Body of pancreas (tissue), 4 donors: ENCODE results near the gene PRSS2.

Source experiments
- POLR2A ChIP-seq, 3 donors: fragments of 450-650 bp; IDR thresholded peaks; one replicate each; pipeline ENCODE4 v1.6.1; 2016; ENCODE audit warnings: antibody characterized with exemption in 3 of 3, mild to moderate bottlenecking in 2 of 3
- TF ChIP-seq, protein P1 (sequence below), 7 experiments: fragments of 450-650 bp in 4 of 7; fragments of 200-600 bp in 3 of 7; sonication (generic) in 3 of 7; IDR thresholded peaks; one replicate each; pipeline ENCODE4 v1.5.1; 2016 to 2019; ENCODE audit warnings: antibody characterized with exemption in 7 of 7

DNA sequence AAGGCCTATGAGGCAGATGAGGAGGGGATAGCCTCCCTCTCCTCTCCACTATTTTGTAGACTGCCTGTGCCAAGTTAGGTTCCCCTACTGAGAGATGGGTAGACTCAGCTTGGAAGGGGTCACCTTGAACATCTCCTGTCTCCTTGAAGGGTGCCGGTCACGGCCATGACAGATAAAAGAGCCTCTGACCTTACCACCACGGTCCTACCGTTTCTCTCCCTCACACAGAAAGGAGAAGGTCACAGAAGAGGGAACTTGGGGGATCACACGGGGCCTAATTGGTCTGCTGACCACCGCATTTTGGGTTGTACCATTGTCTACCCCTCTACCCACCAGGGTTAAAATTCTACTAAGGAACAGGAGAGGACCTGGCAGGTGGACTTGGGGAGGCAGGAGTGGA, 17.0 kb downstream of the PRSS2 start:
- TF ChIP-seq, protein P1, sequence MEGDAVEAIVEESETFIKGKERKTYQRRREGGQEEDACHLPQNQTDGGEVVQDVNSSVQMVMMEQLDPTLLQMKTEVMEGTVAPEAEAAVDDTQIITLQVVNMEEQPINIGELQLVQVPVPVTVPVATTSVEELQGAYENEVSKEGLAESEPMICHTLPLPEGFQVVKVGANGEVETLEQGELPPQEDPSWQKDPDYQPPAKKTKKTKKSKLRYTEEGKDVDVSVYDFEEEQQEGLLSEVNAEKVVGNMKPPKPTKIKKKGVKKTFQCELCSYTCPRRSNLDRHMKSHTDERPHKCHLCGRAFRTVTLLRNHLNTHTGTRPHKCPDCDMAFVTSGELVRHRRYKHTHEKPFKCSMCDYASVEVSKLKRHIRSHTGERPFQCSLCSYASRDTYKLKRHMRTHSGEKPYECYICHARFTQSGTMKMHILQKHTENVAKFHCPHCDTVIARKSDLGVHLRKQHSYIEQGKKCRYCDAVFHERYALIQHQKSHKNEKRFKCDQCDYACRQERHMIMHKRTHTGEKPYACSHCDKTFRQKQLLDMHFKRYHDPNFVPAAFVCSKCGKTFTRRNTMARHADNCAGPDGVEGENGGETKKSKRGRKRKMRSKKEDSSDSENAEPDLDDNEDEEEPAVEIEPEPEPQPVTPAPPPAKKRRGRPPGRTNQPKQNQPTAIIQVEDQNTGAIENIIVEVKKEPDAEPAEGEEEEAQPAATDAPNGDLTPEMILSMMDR (IDR thresholded peaks at IDR 0.05) = no peak
- TF ChIP-seq POLR2A (IDR thresholded peaks at IDR 0.05) = no peak
